GM19438 (cell line): ENCODE data around the gene MTHFD2L.
"Not testable (repeated sequence)": the region's sequence is repeated elsewhere in the genome, so short reads cannot be mapped to it uniquely, and the experiment has no call there.

Experiments used
- ATAC-seq: cut with Tn5 transposase; IDR thresholded peaks from one replicate; pipeline ENCODE4 v1.9.1; 2021; ENCODE audit warnings: low read depth; ENCODE audit not compliant: unreplicated experiment

The MTHFD2L gene

DNA sequence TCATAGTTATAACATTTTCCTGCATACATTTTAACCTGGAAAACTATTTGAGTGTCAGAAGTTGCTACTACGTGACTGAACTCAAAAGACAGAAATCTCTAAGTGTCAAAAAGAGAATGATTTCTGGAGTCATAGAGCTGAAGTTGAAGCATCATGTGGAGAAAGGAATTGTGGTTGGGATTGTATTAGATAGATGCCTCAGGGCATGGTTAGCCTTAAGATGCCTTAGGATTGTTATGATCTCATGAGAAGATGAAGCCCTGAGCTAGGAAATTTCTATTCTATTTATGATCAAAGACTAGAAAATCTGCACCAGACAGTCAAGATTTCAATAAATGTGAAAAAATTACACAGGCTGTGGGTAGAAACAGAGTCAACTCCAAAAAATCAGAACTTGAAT is 170.6 kb downstream of the MTHFD2L start:
- no peak for ATAC-seq

DNA sequence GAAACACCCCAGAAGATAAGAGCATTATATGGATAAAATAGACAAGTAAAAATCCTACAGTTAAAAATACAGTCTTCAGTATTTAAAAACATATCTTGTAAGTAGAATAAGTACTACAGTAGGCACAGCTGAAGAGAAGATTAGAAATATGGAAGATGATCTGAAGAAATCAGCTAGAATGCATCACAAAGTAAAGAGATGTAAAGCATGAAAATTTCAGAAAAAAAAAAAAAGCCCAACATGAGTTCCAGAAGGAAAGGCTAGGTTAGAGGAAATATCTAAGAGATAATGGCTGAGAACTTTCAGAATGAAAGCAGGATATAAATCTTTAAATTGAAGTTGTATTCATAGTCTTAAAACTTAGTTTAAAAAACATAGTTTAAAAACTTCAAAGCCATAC is 171.4 kb downstream of the MTHFD2L start:
- ATAC-seq, result no peak

DNA sequence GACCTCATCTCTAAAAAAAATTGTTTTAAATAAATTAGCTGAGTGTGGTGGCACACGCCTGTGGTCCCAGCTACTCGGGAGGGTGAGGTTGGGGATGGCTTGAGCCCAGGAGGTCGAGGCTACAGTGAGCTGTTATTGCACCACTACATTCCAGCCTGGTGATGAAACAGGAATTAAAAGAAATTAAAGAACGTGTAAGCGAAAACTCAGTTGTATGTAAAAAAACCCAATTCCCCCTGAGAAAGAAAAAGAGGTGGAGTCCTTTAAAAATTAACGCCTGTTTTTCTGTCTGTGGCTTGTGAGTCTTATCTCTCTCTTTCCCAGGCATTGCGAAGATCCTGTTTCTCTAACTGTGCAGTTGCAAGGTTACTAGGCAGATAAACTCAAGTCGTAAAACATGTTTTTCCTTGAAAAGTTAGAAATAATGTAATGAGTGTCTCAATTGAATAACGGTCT is 172.4 kb downstream of the MTHFD2L start:
- ATAC-seq, result no peak

DNA sequence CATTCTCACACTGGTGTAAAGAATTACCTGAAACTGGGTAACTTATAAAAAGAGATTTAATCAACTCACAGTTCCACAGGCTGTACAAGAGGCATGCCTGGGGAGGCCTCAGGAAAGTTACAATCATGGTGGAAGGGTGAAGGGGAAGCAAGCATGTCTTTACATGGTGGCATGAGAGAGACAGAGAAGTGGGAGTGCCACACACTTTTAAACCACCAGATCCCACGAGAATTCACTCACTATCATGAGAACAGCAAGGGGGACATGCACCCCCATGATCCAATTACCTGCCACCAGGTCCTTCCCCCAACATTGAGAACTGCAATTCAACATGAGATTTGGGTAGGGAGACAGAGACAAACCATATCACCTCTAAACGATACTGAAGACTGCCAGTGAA is 173.3 kb downstream of the MTHFD2L start:
- no peak for ATAC-seq

DNA sequence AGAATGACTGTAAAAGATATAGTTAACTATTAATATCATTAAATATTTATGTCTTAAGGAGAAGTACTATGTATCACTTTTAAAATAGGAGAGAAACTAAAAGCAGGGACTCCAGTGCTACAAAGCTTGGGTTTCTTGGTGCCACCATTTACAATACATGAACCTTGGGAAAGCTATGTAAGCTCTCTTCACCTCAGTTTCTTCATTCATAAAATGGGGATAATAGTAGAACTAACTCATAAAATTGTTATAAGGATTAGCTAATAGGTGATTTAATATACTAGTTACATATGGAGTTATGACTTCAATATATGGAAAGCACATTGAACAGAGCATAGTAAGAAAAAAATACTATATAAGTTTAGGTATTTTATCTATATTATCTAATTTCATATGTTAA is 174.0 kb downstream of the MTHFD2L start:
- no peak for ATAC-seq

DNA sequence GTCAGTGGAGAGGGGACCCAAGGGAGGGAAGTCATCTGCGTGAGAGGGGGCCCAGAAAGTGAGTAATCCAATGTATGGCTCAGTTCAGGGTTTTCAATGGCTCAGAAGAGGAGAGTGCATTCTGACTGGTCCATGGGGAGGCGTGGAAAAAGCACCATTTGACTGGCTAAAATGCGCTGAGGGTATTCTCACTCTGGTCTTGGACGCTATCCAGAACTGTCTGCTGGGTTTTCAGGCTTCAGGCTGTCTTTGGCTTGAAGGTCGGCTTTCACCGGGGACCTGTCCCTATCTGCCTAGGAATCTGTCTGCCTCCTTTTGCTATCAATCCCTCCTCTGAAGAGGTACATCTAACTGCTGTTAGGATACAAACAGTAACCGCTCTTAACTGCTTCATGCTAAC is 176.7 kb downstream of the MTHFD2L start:
- no peak for ATAC-seq

DNA sequence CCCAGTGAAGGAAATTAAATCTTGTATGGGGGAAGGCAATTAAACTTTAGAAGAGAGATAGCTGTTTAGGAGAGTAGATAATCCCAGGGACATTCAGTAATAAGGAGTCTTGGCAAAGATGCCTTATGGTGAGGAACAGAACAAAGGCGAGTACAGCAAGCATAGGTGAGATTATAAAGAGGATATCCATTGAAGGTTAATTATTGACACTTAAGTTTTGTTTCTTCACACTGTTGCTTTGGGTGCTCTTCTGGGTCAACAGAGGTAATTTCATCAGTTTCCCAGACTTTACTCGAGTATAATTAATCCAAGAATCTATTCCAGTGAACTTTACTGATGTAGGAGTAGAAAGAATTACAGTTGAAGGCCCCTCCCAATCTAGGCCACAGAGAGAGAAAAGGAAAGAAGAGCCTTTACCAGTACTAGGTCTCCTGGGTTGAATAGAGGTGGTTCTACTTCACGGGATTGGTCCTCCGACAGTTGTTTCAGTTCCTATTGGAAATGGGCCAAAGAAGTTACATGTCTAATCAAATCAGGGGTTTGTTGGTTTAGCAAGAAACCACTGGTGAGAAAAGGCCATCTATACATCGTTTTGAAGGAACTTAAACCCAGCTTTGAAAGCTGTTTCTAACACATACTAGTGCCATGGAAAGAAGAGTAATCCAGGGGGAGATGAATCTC is 177.6 kb downstream of the MTHFD2L start:
- ATAC-seq, result peak; percentile 86

DNA sequence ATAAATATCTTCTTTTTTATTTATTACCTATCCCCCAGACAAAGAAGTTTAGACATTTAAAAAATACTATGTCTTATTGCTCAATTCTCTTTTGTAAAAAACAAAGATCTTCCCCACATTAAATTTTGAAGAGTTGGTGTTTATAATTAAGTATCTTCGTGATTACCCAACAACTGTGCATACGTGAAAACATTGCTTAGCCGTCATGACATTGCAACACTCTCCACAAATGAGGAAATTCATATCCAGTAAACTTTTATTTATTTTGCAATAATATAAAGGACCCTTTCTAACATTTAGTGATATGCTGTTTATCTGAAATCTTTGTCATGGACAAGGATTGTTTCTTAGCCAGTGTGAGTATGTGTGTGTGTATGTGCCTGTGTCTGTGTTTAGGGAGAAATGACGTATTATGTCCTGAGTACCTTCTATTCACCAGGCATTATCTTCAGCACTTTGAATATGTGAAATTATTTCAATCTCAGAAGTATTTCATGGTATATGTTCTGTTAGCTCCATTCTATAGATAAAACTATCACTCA is 180.9 kb downstream of the MTHFD2L start:
- ATAC-seq, result no peak

DNA sequence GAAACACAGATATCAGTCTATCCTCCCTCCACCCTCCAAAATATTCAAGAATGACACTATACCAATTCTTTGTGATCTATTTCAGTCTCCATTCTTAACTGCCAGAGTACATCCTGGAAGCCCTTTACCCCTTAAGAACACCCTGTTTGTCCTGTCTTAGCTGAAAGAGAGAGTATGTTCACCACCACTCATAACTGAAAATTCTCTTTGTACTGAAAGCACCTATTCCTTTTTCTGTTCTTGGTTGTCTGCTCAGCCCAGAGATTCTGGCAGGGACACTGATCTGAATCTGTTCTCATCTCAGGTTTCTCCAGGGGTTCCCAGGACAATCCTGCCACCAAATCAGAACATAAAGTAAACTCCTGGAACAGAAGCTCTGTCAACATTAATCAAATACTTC is 181.6 kb downstream of the MTHFD2L start:
- no peak for ATAC-seq

DNA sequence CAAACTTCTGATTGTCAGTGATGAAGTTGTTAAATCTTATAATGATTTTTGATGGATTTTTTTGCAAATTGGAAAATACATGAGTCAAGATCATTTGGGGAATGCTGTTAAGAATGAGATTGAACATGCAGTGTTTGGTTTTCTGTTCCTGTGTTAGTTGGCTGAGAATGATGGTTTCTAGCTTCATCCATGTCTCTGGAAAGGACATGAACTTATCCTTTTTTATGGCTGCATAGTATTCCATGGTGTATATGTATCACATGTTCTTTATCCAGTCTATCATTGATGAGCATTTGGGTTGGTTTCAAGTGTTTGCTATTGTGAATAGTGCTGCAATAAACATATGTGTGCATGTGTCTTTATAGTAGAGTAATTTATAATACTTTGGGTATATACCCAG is 182.5 kb downstream of the MTHFD2L start:
- not testable (repeated sequence) for ATAC-seq

DNA sequence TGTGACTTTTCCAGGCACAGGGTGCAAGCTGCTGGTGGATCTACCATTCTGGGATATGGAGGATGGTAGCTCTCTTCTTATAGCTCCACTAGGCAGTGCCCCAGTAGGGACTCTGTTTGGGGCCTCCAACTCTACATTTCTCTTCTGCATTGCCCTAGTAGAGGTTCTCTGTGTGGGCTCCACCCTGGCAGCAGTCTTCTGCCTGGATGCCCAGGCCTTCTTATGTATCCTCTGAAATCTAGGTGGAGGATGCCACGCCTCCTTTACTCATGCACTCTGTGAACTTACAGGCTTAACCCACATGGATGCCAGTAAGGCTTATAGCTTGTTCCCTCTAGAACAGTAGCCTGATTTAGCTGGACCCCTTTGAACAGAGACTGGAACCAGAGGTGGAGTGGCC is 186.1 kb downstream of the MTHFD2L start:
- ATAC-seq, result no peak
